OCI-LY1 (cell line): Measurements from ENCODE around the gene PADI4.

ENCODE experiments used
- CTCF ChIP-seq: fragments of 200-600 bp; sonication (generic), shearing (Covaris generic); IDR thresholded peaks from 2 replicates; pipeline ENCODE4 v1.5.1; 2017; ENCODE audit warnings: mild to moderate bottlenecking, antibody characterized with exemption, low read length, moderate library complexity, mixed read lengths
- EZH2 ChIP-seq: fragments of 200-600 bp; sonication (generic), shearing (Covaris generic); IDR thresholded peaks from 2 replicates; pipeline ENCODE4 v1.8.0; 2017; ENCODE audit warnings: borderline replicate concordance, mixed run types, mild to moderate bottlenecking, antibody characterized with exemption, low read length, moderate library complexity, mixed read lengths

GRCh38 chr1:17307946-17308345 is at the start of gene PADI4:
- TF ChIP-seq EZH2 (no peak), CTCF (no peak)
